A673 (cell line): Measurements from ENCODE around the gene RUNX2. TPM values are rescaled to one million over a fixed set of nuclear protein-coding genes. Genes with fewer than 3 reads are reported as not detected.

Experiments
- BruUV-seq: library from RNA; stranded (reverse); fragments of 400-500 nt; replicated peaks from 2 replicates; lab custom pipeline; 2021; lab: Mats Ljungman, UMichigan
- CTCF ChIA-PET: fragments of 300-600 bp; sonication (Branson Sonifier 250); formaldehyde crosslinking; loops from one replicate; lab custom pipeline; 2022; ENCODE audit warnings: antibody characterized with exemption; lab: Charles Lee
- POLR2A ChIA-PET: fragments of 300-600 bp; sonication (Branson Sonifier 250); formaldehyde crosslinking; loops from one replicate; lab custom pipeline; 2022; ENCODE audit warnings: antibody characterized with exemption; ENCODE audit not compliant: low non-redundant PET; lab: Charles Lee
- DNase-seq: peaks from one replicate; pipeline ENCODE4 v3.0.0-alpha.2; 2015; ENCODE audit warnings: low spot score
- H3K27ac ChIP-seq: fragments of 200-600 bp; sonication (generic); 2 replicates; pipeline ENCODE4 v1.5.1; 2016; ENCODE audit warnings: mixed run types, low read depth, mild to moderate bottlenecking, mixed read lengths, antibody characterized with exemption, low read length; ENCODE audit not compliant: poor library complexity, severe bottlenecking
- H3K27me3 ChIP-seq: fragments of 200-600 bp; sonication (generic); replicated peaks from 2 replicates; pipeline ENCODE4 v1.6.1; 2017; ENCODE audit warnings: mixed run types, low read depth, mild to moderate bottlenecking, mixed read lengths, antibody characterized with exemption, low read length; ENCODE audit not compliant: insufficient read depth, poor library complexity
- H3K36me3 ChIP-seq: fragments of 200-600 bp; sonication (generic); 2 replicates; pipeline ENCODE4 v1.6.1; 2016; ENCODE audit warnings: mixed run types, mild to moderate bottlenecking, mixed read lengths, antibody characterized with exemption, low read length; ENCODE audit not compliant: insufficient read depth, poor library complexity, severe bottlenecking
- H3K4me1 ChIP-seq: fragments of 200-600 bp; sonication (generic); 2 replicates; pipeline ENCODE4 v1.6.1; 2017; ENCODE audit warnings: mixed run types, mild to moderate bottlenecking, mixed read lengths, antibody characterized with exemption, low read length; ENCODE audit not compliant: insufficient read depth, poor library complexity, severe bottlenecking
- H3K4me3 ChIP-seq: fragments of 200-600 bp; sonication (generic); 2 replicates; pipeline ENCODE4 v1.5.1; 2016; ENCODE audit warnings: low read depth, mixed run types, mild to moderate bottlenecking, mixed read lengths, low read length; ENCODE audit not compliant: poor library complexity, severe bottlenecking
- H3K9me3 ChIP-seq: fragments of 200-600 bp; sonication (generic); 2 replicates; pipeline ENCODE4 v1.6.1; 2016; ENCODE audit warnings: mixed run types, low read depth, mild to moderate bottlenecking, mixed read lengths, antibody characterized with exemption, low read length; ENCODE audit not compliant: poor library complexity, severe bottlenecking
- EZH2 ChIP-seq: fragments of 200-600 bp; sonication (generic); IDR thresholded peaks from 2 replicates; pipeline ENCODE4 v1.6.1; 2017; ENCODE audit warnings: borderline replicate concordance, low read depth, mild to moderate bottlenecking, mixed read lengths, antibody characterized with exemption, low read length; ENCODE audit not compliant: poor library complexity, severe bottlenecking
- intact Hi-C: fragments of 100-400 bp; cut with micrococcal nuclease; formaldehyde crosslinking; loops from one replicate; pipeline ENCODE4 v1.10.0; 2022; ENCODE audit not compliant: unreplicated experiment
- total RNA-seq: library from RNA; stranded (reverse); gene quantifications from 2 replicates; pipeline ENCODE4 v1.2.3, GENCODE V29; 2021
- TF ChIP-seq, protein P1 (sequence below): fragments of 300-800, 200-600 bp; sonication (generic); conservative IDR thresholded peaks from 2 replicates; pipeline ENCODE4 v1.5.1; 2017; ENCODE audit warnings: low read depth, mild to moderate bottlenecking, antibody characterized with exemption, low read length, moderate library complexity, mixed read lengths

Gene RUNX2
- total RNA-seq, 1 experiment from 2014 or later: 4.9 TPM

DNA sequence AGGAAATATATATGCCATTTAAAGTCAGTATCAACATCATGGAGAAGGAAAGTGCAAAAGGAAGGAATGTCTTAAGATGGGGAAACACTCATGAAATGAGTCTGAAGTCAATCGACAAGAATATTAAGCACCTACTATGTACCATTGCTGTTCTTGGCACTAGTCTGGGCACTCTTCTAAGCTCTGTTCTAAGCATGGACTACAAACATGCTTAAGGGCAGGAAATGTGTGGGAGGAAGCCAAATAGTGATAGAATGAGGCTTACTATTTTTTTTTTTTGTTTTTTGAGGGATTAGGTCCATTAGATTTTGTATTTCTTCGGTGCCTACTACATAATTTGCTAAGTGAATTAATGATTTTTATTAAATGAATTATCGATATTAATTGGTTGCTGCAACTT is 133.4 kb downstream of the RUNX2 start:
- ChIA-PET CTCF (no interaction called here), POLR2A (interaction anchor here (0.7 kb wide), 1 partner anchor 971 kb away, joined by 4 read pairs; no protein-coding TSS in a partner anchor)
- Histone ChIP-seq H3K9me3 (no peaks in the 10 kb centered on the region), H3K27me3 (no peaks in the 10 kb centered on the region), H3K4me1 (peaks cover 13% of the 10 kb centered on the region), H3K4me3 (no peak overlapping the region), H3K36me3 (no peaks in the 10 kb centered on the region), H3K27ac (no peak overlapping the region)
- BruUV-seq: no TSS peak
- DNase-seq: no peak
- intact Hi-C loops: no loop called here
- no peak for TF ChIP-seq EZH2
- TF ChIP-seq, protein P1, sequence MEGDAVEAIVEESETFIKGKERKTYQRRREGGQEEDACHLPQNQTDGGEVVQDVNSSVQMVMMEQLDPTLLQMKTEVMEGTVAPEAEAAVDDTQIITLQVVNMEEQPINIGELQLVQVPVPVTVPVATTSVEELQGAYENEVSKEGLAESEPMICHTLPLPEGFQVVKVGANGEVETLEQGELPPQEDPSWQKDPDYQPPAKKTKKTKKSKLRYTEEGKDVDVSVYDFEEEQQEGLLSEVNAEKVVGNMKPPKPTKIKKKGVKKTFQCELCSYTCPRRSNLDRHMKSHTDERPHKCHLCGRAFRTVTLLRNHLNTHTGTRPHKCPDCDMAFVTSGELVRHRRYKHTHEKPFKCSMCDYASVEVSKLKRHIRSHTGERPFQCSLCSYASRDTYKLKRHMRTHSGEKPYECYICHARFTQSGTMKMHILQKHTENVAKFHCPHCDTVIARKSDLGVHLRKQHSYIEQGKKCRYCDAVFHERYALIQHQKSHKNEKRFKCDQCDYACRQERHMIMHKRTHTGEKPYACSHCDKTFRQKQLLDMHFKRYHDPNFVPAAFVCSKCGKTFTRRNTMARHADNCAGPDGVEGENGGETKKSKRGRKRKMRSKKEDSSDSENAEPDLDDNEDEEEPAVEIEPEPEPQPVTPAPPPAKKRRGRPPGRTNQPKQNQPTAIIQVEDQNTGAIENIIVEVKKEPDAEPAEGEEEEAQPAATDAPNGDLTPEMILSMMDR: no peak

DNA sequence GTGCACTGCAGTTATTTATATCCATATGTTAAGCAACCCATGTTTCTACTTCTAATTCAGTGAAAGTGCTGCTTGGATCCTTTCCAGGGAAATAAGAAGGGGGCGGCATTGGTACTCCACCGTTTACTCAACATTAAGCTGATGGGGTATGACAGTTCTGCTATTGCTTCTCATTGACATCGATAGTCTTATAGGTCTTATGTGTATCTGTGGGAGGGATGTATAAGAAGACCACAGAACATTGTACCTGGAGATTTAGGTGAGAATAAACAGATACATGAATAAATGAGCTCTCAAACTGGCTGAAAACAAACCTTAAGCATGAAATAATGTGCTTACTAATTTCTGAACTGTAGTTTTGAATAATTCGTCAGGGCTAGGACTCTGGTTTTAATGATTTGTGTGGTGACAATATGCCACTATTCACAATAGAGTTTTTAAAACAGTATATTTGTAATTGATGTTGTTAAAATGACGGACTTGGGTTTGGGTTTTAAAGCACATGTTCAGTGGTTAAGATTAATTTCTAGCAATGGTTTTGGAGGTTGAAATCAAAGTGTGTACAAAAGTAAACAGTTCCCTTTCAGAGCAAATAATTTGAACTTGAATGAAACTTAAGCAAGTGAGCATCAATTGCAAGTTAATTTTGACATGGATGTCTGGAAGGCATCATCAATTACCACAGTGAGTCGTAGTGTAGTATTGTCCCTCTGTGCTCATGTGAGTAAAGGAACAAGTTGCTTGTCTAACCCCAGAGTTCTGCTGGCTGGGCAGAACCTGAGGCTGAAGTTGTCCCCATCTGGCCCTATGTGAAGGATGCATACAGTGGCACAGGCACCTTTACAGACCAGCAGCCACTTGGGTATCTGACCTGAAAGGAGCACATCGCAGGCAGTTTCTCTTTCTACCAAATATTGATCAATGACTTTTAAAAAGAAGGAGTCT is 134.3 kb downstream of the RUNX2 start:
- H3K4me1 ChIP-seq: peaks cover 13% of the 10 kb centered on the region
- H3K9me3 ChIP-seq: no peaks in the 10 kb centered on the region
- TF ChIP-seq, protein P1: no peak
- no peak for TF ChIP-seq EZH2
- H3K27ac ChIP-seq: no peak overlapping the region
- H3K36me3 ChIP-seq: no peaks in the 10 kb centered on the region
- H3K27me3 ChIP-seq: no peaks in the 10 kb centered on the region
- no peak for DNase-seq
- BruUV-seq: no TSS peak
- ChIA-PET CTCF (no interaction called here), POLR2A (interaction anchor here (0.7 kb wide), 1 partner anchor 972 kb away, joined by 4 read pairs; no protein-coding TSS in a partner anchor)
- intact Hi-C loops: no loop called here
- no peak overlapping the region for H3K4me3 ChIP-seq

DNA sequence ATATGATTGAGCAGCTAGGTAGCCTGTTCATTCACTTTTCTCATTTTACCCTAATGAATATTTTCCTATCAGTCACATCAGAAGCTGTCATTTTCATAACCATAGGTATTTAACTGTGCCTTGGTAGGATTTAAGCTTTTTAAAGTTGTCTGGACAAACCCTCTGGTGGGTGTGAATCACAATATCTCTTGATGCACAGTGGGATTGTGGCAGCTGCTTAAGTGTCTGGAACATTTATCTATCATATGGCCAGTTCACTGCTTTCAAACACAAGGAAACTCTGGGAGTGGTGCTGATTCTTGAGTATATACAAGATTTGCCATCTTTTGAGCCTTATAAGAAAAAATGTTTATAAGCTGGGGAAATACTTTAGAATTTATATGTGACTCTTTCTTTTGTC is 136.6 kb downstream of the RUNX2 start:
- Histone ChIP-seq H3K9me3 (no peaks in the 10 kb centered on the region), H3K4me1 (peaks cover 13% of the 10 kb centered on the region), H3K36me3 (no peaks in the 10 kb centered on the region), H3K27me3 (no peaks in the 10 kb centered on the region), H3K27ac (no peak overlapping the region), H3K4me3 (no peak overlapping the region)
- no TSS peak for BruUV-seq
- no peak for DNase-seq
- ChIA-PET CTCF (no interaction called here), POLR2A (no interaction called here)
- intact Hi-C loops: no loop called here
- TF ChIP-seq, protein P1: no peak
- no peak for TF ChIP-seq EZH2
